H9 (cell line): ENCODE data around the gene HTD2. TPM values are rescaled to one million over a fixed set of nuclear protein-coding genes. Genes with fewer than 3 reads are reported as not detected.

Experiments
- DNase-seq: peaks from one replicate; pipeline ENCODE4 v3.0.0-alpha.2; 2017
- H2AFZ ChIP-seq: one replicate; pipeline ENCODE4 v1.6.1; 2013; ENCODE audit warnings: mild to moderate bottlenecking, low read length, control low read depth, moderate library complexity
- H2AK5ac ChIP-seq: 2 replicates; pipeline ENCODE4 v1.6.1; 2013; ENCODE audit warnings: low read length, control low read depth, mixed read lengths; ENCODE audit not compliant: insufficient read length
- H2BK120ac ChIP-seq: one replicate; pipeline ENCODE4 v1.6.1; 2013; ENCODE audit warnings: low read depth, mild to moderate bottlenecking, low read length, control low read depth, inconsistent platforms; ENCODE audit not compliant: poor library complexity, severe bottlenecking
- H2BK12ac ChIP-seq: 2 replicates; pipeline ENCODE4 v1.6.1; 2013; ENCODE audit warnings: low read length, control low read depth, mixed read lengths, low read depth; ENCODE audit not compliant: insufficient read length
- H2BK15ac ChIP-seq: 2 replicates; pipeline ENCODE4 v1.6.1; 2013; ENCODE audit warnings: low read depth, low read length, control low read depth
- H2BK20ac ChIP-seq: one replicate; pipeline ENCODE4 v1.6.1; 2013; ENCODE audit warnings: low read depth, mild to moderate bottlenecking, low read length, control low read depth, inconsistent platforms; ENCODE audit not compliant: poor library complexity, severe bottlenecking
- H2BK5ac ChIP-seq: 2 replicates; pipeline ENCODE4 v1.6.1; 2013; ENCODE audit warnings: low read length, control low read depth, mixed read lengths; ENCODE audit not compliant: insufficient read length
- H3K14ac ChIP-seq: 2 replicates; pipeline ENCODE4 v1.6.1; 2013; ENCODE audit warnings: low read length, control low read depth; ENCODE audit not compliant: insufficient read depth
- H3K18ac ChIP-seq: 2 replicates; pipeline ENCODE4 v1.6.1; 2013; ENCODE audit warnings: low read depth, mild to moderate bottlenecking, mixed read lengths, low read length, control low read depth; ENCODE audit not compliant: insufficient read length
- H3K23ac ChIP-seq: 2 replicates; pipeline ENCODE4 v1.6.1; 2013; ENCODE audit warnings: low read length, control low read depth, mixed read lengths, low read depth; ENCODE audit not compliant: insufficient read length
- H3K23me2 ChIP-seq: 2 replicates; pipeline ENCODE4 v1.6.1; 2013; ENCODE audit warnings: low read depth, mild to moderate bottlenecking, mixed read lengths, low read length, control low read depth; ENCODE audit not compliant: insufficient read length, poor library complexity, severe bottlenecking
- H3K27ac ChIP-seq: 2 replicates; pipeline ENCODE4 v1.5.1; 2013; ENCODE audit warnings: low read length, control low read depth, mixed read lengths, low read depth; ENCODE audit not compliant: insufficient read length
- H3K27me3 ChIP-seq: 2 replicates; pipeline ENCODE4 v1.6.1; 2013; ENCODE audit warnings: low read length, control low read depth, inconsistent platforms; ENCODE audit not compliant: insufficient read depth
- H3K4ac ChIP-seq: 2 replicates; pipeline ENCODE4 v1.6.1; 2013; ENCODE audit warnings: low read depth, mild to moderate bottlenecking, control low read depth, inconsistent platforms, low read length, moderate library complexity
- H3K4me1 ChIP-seq: 2 replicates; pipeline ENCODE4 v1.6.1; 2013; ENCODE audit warnings: low read length, control low read depth, inconsistent platforms; ENCODE audit not compliant: insufficient read depth
- H3K4me2 ChIP-seq: 2 replicates; pipeline ENCODE4 v1.6.1; 2013; ENCODE audit warnings: low read length, control low read depth, mixed read lengths; ENCODE audit not compliant: insufficient read length, insufficient read depth
- H3K56ac ChIP-seq: 2 replicates; pipeline ENCODE4 v1.6.1; 2013; ENCODE audit warnings: low read depth, mild to moderate bottlenecking, mixed read lengths, low read length, control low read depth; ENCODE audit not compliant: insufficient read length
- H3K79me1 ChIP-seq: 2 replicates; pipeline ENCODE4 v1.6.1; 2013; ENCODE audit warnings: low read depth, mild to moderate bottlenecking, moderate library complexity, low read length, control low read depth, inconsistent platforms; ENCODE audit not compliant: insufficient read depth, poor library complexity, severe bottlenecking
- H3K79me2 ChIP-seq: 2 replicates; pipeline ENCODE4 v1.6.1; 2013; ENCODE audit warnings: low read length, control low read depth, inconsistent platforms; ENCODE audit not compliant: insufficient read depth
- H3K9ac ChIP-seq: 2 replicates; pipeline ENCODE4 v1.6.1; 2013; ENCODE audit warnings: low read length, control low read depth, mixed read lengths; ENCODE audit not compliant: insufficient read length; ENCODE audit errors: extremely low read depth
- H3K9me3 ChIP-seq: one replicate; pipeline ENCODE4 v1.6.1; 2013; ENCODE audit warnings: low read depth, low read length, inconsistent platforms; ENCODE audit not compliant: control insufficient read depth
- H3T11ph ChIP-seq: one replicate; pipeline ENCODE4 v1.6.1; 2013; ENCODE audit warnings: mild to moderate bottlenecking, low read length, control low read depth, inconsistent platforms
- H4K20me1 ChIP-seq: one replicate; pipeline ENCODE4 v1.6.1; 2013; ENCODE audit not compliant: control insufficient read depth, insufficient read length, insufficient read depth
- H4K5ac ChIP-seq: 2 replicates; pipeline ENCODE4 v1.6.1; 2013; ENCODE audit warnings: low read depth, mild to moderate bottlenecking, mixed read lengths, low read length, control low read depth; ENCODE audit not compliant: insufficient read length
- H4K8ac ChIP-seq: replicated peaks from 2 replicates; pipeline ENCODE4 v1.6.1; 2013; ENCODE audit warnings: low read length, control low read depth, mixed read lengths, low read depth; ENCODE audit not compliant: insufficient read length
- H4K91ac ChIP-seq: 2 replicates; pipeline ENCODE4 v1.6.1; 2013; ENCODE audit warnings: low read depth, mild to moderate bottlenecking, moderate library complexity, mixed read lengths, low read length, control low read depth; ENCODE audit not compliant: insufficient read length
- H3K27ac Mint-ChIP-seq, 3 experiments: 2 replicates in 2 of 3; 3 replicates in 1 of 3; pipeline ENCODE4 v1.8.0; 2020 to 2021; ENCODE audit warnings: mixed read lengths in 3 of 3, mild to moderate bottlenecking in 1 of 3, moderate library complexity in 1 of 3
- H3K27me3 Mint-ChIP-seq: 2 replicates; pipeline ENCODE4 v1.8.0; 2021; ENCODE audit warnings: low read depth, mild to moderate bottlenecking, moderate library complexity, mixed read lengths
- H3K36me3 Mint-ChIP-seq, 3 experiments: 2 replicates in 2 of 3; 3 replicates in 1 of 3; pipeline ENCODE4 v1.8.0; 2020 to 2021; ENCODE audit warnings: low read depth in 3 of 3, mixed read lengths in 3 of 3; ENCODE audit not compliant: insufficient read depth in 1 of 3
- H3K4me1 Mint-ChIP-seq, 2 experiments: 2 replicates each; pipeline ENCODE4 v1.8.0; 2020; ENCODE audit warnings: mixed read lengths in 2 of 2
- H3K4me3 Mint-ChIP-seq, 2 experiments: 2 replicates in 1 of 2; 3 replicates in 1 of 2; pipeline ENCODE4 v1.8.0; 2020 to 2021; ENCODE audit warnings: mild to moderate bottlenecking in 2 of 2, mixed read lengths in 2 of 2, moderate library complexity in 1 of 2
- H3K9me3 Mint-ChIP-seq, 2 experiments: 2 replicates in 1 of 2; 3 replicates in 1 of 2; pipeline ENCODE4 v1.8.0; 2020; ENCODE audit warnings: mild to moderate bottlenecking in 2 of 2, mixed read lengths in 2 of 2, moderate library complexity in 1 of 2
- WGBS: extraction: QIAGEN DNeasy Blood & Tissue Kit; methylation state at CpG from one replicate; pipeline ENCODE4 v1.1.7; 2013; ENCODE audit warnings: missing lambda C conversion rate, low lambda C conversion rate, mixed read lengths; ENCODE audit not compliant: insufficient read length; ENCODE audit errors: extremely low coverage; 5-methylcytosine and 5-hydroxymethylcytosine counted together
- total RNA-seq: library from RNA; stranded (reverse); gene quantifications from 2 replicates; pipeline ENCODE4 v1.2.1, GENCODE V29; 2021
- TF ChIP-seq, protein P1 (sequence below): fragments of 200-600 bp; sonication (generic); conservative IDR thresholded peaks from 3 replicates; pipeline ENCODE4 v1.8.0; 2021; ENCODE audit warnings: antibody characterized with exemption, mild to moderate bottlenecking

The HTD2 gene
- total RNA-seq, 1 experiment from 2014 or later, result 13.4 TPM

DNA sequence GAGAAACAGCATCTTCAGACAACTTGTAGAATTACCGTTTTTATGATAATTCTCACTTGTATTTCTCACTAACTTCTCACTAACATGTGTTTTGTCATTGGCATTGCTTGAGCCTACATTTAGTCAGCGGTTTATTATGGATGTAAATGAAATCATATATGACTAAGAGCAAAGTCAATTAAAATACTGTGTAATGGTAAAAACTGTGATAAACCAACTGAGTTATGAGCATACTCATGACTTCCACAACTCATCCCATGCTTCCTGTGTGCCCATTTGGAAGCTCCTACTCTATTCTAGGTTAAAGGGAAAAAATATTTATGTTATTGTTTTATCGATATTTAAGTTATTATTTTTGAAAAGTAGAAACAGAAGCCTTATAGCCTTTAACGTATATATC lies 39.1 kb downstream of the HTD2 start:
- H3T11ph ChIP-seq, result no peak overlapping the region
- no peak overlapping the region for H2BK15ac ChIP-seq
- H3K56ac ChIP-seq, result no peak overlapping the region
- DNase-seq, result no peak
- no CpG with 5 or more reads among the region's 4 CpGs for WGBS
- H2AFZ ChIP-seq, result no peak overlapping the region
- Mint-ChIP-seq H3K27ac (no peak overlapping the region), H3K9me3 (no peaks in the 10 kb centered on the region), H3K4me1 (no peaks in the 10 kb centered on the region), H3K4me3 (no peak overlapping the region), H3K27me3 (no peaks in the 10 kb centered on the region), H3K36me3 (no peaks in the 10 kb centered on the region)
- no peaks in the 10 kb centered on the region for H3K9me3 ChIP-seq
- no peak overlapping the region for H3K4me2 ChIP-seq
- no peaks in the 10 kb centered on the region for H3K79me1 ChIP-seq
- no peak overlapping the region for H3K18ac ChIP-seq
- H2BK20ac ChIP-seq, result no peak overlapping the region
- no peaks in the 10 kb centered on the region for H3K27me3 ChIP-seq
- H3K23ac ChIP-seq, result no peak overlapping the region
- H4K91ac ChIP-seq, result no peak overlapping the region
- H3K79me2 ChIP-seq, result no peaks in the 10 kb centered on the region
- H2BK120ac ChIP-seq, result no peak overlapping the region
- no peak overlapping the region for H3K27ac ChIP-seq
- no peak overlapping the region for H2AK5ac ChIP-seq
- no peaks in the 10 kb centered on the region for H4K20me1 ChIP-seq
- no peak overlapping the region for H3K9ac ChIP-seq
- H4K5ac ChIP-seq, result no peak overlapping the region
- H2BK12ac ChIP-seq, result no peak overlapping the region
- no peaks in the 10 kb centered on the region for H3K4me1 ChIP-seq
- no peak overlapping the region for H3K4ac ChIP-seq
- no peak overlapping the region for H2BK5ac ChIP-seq
- TF ChIP-seq, protein P1, sequence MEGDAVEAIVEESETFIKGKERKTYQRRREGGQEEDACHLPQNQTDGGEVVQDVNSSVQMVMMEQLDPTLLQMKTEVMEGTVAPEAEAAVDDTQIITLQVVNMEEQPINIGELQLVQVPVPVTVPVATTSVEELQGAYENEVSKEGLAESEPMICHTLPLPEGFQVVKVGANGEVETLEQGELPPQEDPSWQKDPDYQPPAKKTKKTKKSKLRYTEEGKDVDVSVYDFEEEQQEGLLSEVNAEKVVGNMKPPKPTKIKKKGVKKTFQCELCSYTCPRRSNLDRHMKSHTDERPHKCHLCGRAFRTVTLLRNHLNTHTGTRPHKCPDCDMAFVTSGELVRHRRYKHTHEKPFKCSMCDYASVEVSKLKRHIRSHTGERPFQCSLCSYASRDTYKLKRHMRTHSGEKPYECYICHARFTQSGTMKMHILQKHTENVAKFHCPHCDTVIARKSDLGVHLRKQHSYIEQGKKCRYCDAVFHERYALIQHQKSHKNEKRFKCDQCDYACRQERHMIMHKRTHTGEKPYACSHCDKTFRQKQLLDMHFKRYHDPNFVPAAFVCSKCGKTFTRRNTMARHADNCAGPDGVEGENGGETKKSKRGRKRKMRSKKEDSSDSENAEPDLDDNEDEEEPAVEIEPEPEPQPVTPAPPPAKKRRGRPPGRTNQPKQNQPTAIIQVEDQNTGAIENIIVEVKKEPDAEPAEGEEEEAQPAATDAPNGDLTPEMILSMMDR, result no peak
- no peak overlapping the region for H3K14ac ChIP-seq
- no peaks in the 10 kb centered on the region for H3K23me2 ChIP-seq
- H4K8ac ChIP-seq, result no peak overlapping the region
